Astrocyte (in vitro differentiated cells and primary cell): ENCODE results near the gene CCDC63.

ENCODE experiments used
- EZH2 ChIP-seq: IDR thresholded peaks from 2 replicates; pipeline ENCODE4 v1.6.1; 2012; ENCODE audit warnings: mild to moderate bottlenecking, low read length, inconsistent platforms; ENCODE audit not compliant: insufficient read depth
- TF ChIP-seq, protein P1 (sequence below): IDR thresholded peaks from 2 replicates; pipeline ENCODE4 v1.5.1; 2011; ENCODE audit warnings: low read depth, mild to moderate bottlenecking, inconsistent platforms, low read length, moderate library complexity; ENCODE audit not compliant: insufficient read depth

DNA sequence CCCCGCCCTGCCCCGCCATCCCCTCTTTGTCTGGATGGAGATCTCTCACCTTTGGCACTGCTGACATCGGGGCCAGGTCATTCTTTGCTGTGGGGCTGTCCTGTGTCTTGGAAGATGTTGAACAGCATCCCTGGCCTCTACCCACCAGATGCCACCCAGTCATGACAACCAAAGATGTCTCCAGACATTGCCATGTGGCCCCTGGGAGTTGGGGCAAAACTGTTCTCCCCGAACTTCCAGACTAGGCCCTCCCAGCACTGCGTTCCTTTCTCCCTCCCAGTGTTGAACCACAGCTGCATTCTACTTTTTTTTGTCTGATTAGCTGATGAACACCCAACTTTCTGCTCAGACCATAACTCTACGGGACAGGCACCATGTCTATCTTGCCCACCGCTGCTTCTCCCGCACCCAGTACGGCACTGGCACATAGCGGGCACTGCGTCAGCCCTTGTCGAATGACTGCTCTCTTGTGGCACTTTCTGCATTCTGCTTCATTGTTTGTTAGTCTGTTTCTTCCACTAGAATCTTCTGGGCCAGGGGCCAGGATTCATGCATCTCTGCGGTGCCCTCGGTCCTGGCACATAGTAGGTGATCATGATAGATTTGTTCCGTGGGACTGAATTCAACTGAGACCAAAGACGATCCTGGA lies 86.7 kb downstream of the CCDC63 start:
- TF ChIP-seq, protein P1, sequence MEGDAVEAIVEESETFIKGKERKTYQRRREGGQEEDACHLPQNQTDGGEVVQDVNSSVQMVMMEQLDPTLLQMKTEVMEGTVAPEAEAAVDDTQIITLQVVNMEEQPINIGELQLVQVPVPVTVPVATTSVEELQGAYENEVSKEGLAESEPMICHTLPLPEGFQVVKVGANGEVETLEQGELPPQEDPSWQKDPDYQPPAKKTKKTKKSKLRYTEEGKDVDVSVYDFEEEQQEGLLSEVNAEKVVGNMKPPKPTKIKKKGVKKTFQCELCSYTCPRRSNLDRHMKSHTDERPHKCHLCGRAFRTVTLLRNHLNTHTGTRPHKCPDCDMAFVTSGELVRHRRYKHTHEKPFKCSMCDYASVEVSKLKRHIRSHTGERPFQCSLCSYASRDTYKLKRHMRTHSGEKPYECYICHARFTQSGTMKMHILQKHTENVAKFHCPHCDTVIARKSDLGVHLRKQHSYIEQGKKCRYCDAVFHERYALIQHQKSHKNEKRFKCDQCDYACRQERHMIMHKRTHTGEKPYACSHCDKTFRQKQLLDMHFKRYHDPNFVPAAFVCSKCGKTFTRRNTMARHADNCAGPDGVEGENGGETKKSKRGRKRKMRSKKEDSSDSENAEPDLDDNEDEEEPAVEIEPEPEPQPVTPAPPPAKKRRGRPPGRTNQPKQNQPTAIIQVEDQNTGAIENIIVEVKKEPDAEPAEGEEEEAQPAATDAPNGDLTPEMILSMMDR = no peak
- TF ChIP-seq EZH2 = no peak
